ENCODE data around the gene NSDHL. TPM values are rescaled to one million over a fixed set of nuclear protein-coding genes. Genes with fewer than 3 reads are reported as not detected.

The NSDHL gene
- total and polyA plus RNA-seq, 7 donors = 5.3 to 18.7 (median 9.1) TPM

GRCh38 chrX:152872522-152872921 lies 41.7 kb downstream of the NSDHL start:
- TF ChIP-seq CTCF (IDR thresholded peaks at IDR 0.05) = no peak
- WGBS, 3 donors = 28 to 100% (median 83%) methylated on average over 1 to 2 of the region's 2 CpGs
- H3K9me3 ChIP-seq = no peaks in the 10 kb centered on the region
- H3K4me3 ChIP-seq = no peak overlapping the region
- peaks cover 0 to 21% of the 10 kb centered on the region in 2 donors for H3K36me3 ChIP-seq (ENCODE audit: insufficient read depth in 1 of 2, low read depth in 1 of 2)
- H3K27ac ChIP-seq = no peak overlapping the region
- ATAC-seq (no peak), DNase-seq (no peak)
- intact Hi-C loops (cut with DNase I) = loop anchor here in 1 of 2 donors (10.0 kb wide), 1 partner anchor 62 kb away; no protein-coding TSS in a partner anchor
- no peaks in the 10 kb centered on the region for H3K4me1 ChIP-seq
- H3K27me3 ChIP-seq (ENCODE audit: insufficient read depth in 3 of 3, low read length in 2 of 3) = peaks cover 0 to 5% (median 0%) of the 10 kb centered on the region in 3 donors

- Histone ChIP-seq H3K27me3 (ENCODE audit: insufficient read depth in 3 of 3, low read length in 2 of 3) (peaks cover 0 to 8% (median 0%) of the 10 kb centered on the region in 3 donors), H3K27ac (no peak overlapping the region), H3K4me3 (no peak overlapping the region), H3K4me1 (no peaks in the 10 kb centered on the region), H3K9me3 (no peaks in the 10 kb centered on the region), H3K36me3 (ENCODE audit: insufficient read depth in 1 of 2, low read depth in 1 of 2) (peaks cover 0 to 18% of the 10 kb centered on the region in 2 donors)
- ATAC-seq = no peak
- WGBS, 3 donors = 71 to 91% (median 86%) methylated on average over 2 of the region's 2 CpGs
- no peak for TF ChIP-seq CTCF (IDR thresholded peaks at IDR 0.05)
- intact Hi-C loops (cut with DNase I) = loop anchor here in 1 of 2 donors (10.0 kb wide), 1 partner anchor 61 kb away; no protein-coding TSS in a partner anchor
- no peak for DNase-seq
These were observed 42.5 kb downstream of the NSDHL start for GRCh38 chrX:152873361-152873760.

- Histone ChIP-seq H3K27me3 (ENCODE audit: insufficient read depth in 3 of 3, low read length in 2 of 3) (peaks cover 0 to 8% (median 0%) of the 10 kb centered on the region in 3 donors), H3K4me3 (no peak overlapping the region), H3K27ac (no peak overlapping the region), H3K4me1 (no peaks in the 10 kb centered on the region), H3K36me3 (ENCODE audit: insufficient read depth in 1 of 2, low read depth in 1 of 2) (no peaks in the 10 kb centered on the region), H3K9me3 (no peaks in the 10 kb centered on the region)
- TF ChIP-seq CTCF (IDR thresholded peaks at IDR 0.05) = no peak
- WGBS, 3 donors = 74 to 84% (median 83%) methylated on average over 7 to 10 of the region's 10 CpGs
- intact Hi-C loops (cut with DNase I) = loop anchor here in 1 of 2 donors (10.0 kb wide), 1 partner anchor 58 kb away; no protein-coding TSS in a partner anchor
- DNase-seq (no peak), ATAC-seq (no peak)
These were observed 46.3 kb downstream of the NSDHL start for GRCh38 chrX:152876931-152877840.

GRCh38 chrX:152878976-152879755 lies 48.3 kb downstream of the NSDHL start:
- Histone ChIP-seq H3K27me3 (ENCODE audit: insufficient read depth in 3 of 3, low read length in 2 of 3) (peaks cover 0 to 8% (median 0%) of the 10 kb centered on the region in 3 donors), H3K27ac (no peak overlapping the region), H3K36me3 (ENCODE audit: insufficient read depth in 1 of 2, low read depth in 1 of 2) (no peaks in the 10 kb centered on the region), H3K4me1 (no peaks in the 10 kb centered on the region), H3K9me3 (no peaks in the 10 kb centered on the region), H3K4me3 (no peak overlapping the region)
- no peak for TF ChIP-seq CTCF (IDR thresholded peaks at IDR 0.05)
- intact Hi-C loops (cut with DNase I) = loop anchor here in 1 of 2 donors (10.0 kb wide), 1 partner anchor 56 kb away; no protein-coding TSS in a partner anchor
- ATAC-seq (no peak), DNase-seq (no peak)
- WGBS, 3 donors = 72 to 78% (median 76%) methylated on average over 16 of the region's 16 CpGs
